IMR-90 (cell line): ENCODE results near the gene NAPB. TPM values are rescaled to one million over a fixed set of nuclear protein-coding genes. Genes with fewer than 3 reads are reported as not detected.

ENCODE experiments used
- ATAC-seq: fragments of 200-7000 bp; cut with Tn5 transposase; 2 replicates; pipeline ENCODE4 v1.9.1; 2020; ENCODE audit warnings: low read depth, mild to moderate bottlenecking, moderate library complexity
- BruUV-seq: library from RNA; stranded (reverse); fragments of 400-500 nt; replicated peaks from 2 replicates; lab custom pipeline; 2021; lab: Mats Ljungman, UMichigan
- CTCF ChIA-PET: fragments of 300-600 bp; formaldehyde crosslinking; extraction: SDS; loops from one replicate; lab custom pipeline; 2021; ENCODE audit warnings: antibody characterized with exemption; lab: Yijun Ruan, JAX
- POLR2A ChIA-PET: fragments of 300-600 bp; sonication (Branson Sonifier 250); formaldehyde crosslinking; loops from one replicate; lab custom pipeline; 2022; ENCODE audit warnings: antibody characterized with exemption; ENCODE audit not compliant: unreplicated experiment; lab: Charles Lee
- DNase-seq: peaks from one replicate; pipeline ENCODE4 v3.0.0; 2013
- H2AFZ ChIP-seq: replicated peaks from 2 replicates; pipeline ENCODE3; 2013; ENCODE audit warnings: low read length, mild to moderate bottlenecking; ENCODE audit not compliant: poor library complexity
- H2AK5ac ChIP-seq: 2 replicates; pipeline ENCODE4 v1.6.1; 2013; ENCODE audit warnings: low read depth, low read length, inconsistent platforms
- H2AK9ac ChIP-seq: replicated peaks from 2 replicates; pipeline ENCODE3; 2013; ENCODE audit warnings: mild to moderate bottlenecking, low read depth, low read length, moderate library complexity; ENCODE audit not compliant: poor library complexity
- H2BK120ac ChIP-seq: 2 replicates; pipeline ENCODE4 v1.6.1; 2013; ENCODE audit warnings: low read depth, low read length, inconsistent platforms
- H2BK15ac ChIP-seq: 3 replicates; pipeline ENCODE4 v1.6.1; 2013; ENCODE audit warnings: low read depth, low read length, inconsistent platforms
- H2BK20ac ChIP-seq: 2 replicates; pipeline ENCODE4 v1.6.1; 2013; ENCODE audit warnings: low read depth, mild to moderate bottlenecking, inconsistent platforms, low read length, moderate library complexity
- H2BK5ac ChIP-seq: 2 replicates; pipeline ENCODE4 v1.6.1; 2013; ENCODE audit warnings: mild to moderate bottlenecking, low read depth, low read length, inconsistent platforms; ENCODE audit not compliant: poor library complexity, severe bottlenecking
- H3K14ac ChIP-seq: replicated peaks from 2 replicates; pipeline ENCODE4 v1.6.1; 2013; ENCODE audit warnings: low read depth, low read length, inconsistent platforms
- H3K18ac ChIP-seq: 2 replicates; pipeline ENCODE4 v1.6.1; 2013; ENCODE audit warnings: low read depth, low read length, control low read depth
- H3K23ac ChIP-seq: 2 replicates; pipeline ENCODE4 v1.6.1; 2013; ENCODE audit warnings: low read depth, low read length, inconsistent platforms
- H3K27ac ChIP-seq: 2 replicates; pipeline ENCODE4 v1.5.1; 2013; ENCODE audit warnings: mild to moderate bottlenecking, control low read depth, low read length; ENCODE audit not compliant: insufficient read depth
- H3K27me3 ChIP-seq: 2 replicates; pipeline ENCODE4 v1.6.1; 2013; ENCODE audit warnings: low read length; ENCODE audit not compliant: control insufficient read depth, insufficient read depth
- H3K36me3 ChIP-seq: 2 replicates; pipeline ENCODE4 v1.6.1; 2013; ENCODE audit warnings: low read length, mixed read lengths; ENCODE audit not compliant: control insufficient read depth, insufficient read depth
- H3K4ac ChIP-seq: 2 replicates; pipeline ENCODE4 v1.6.1; 2013; ENCODE audit warnings: low read depth, low read length, inconsistent platforms
- H3K4me1 ChIP-seq: 2 replicates; pipeline ENCODE4 v1.6.1; 2013; ENCODE audit warnings: low read length, mixed read lengths; ENCODE audit not compliant: control insufficient read depth, insufficient read depth
- H3K4me2 ChIP-seq: 2 replicates; pipeline ENCODE4 v1.6.1; 2013; ENCODE audit warnings: low read depth, mild to moderate bottlenecking, control low read depth, low read length, moderate library complexity
- H3K4me3 ChIP-seq: 2 replicates; pipeline ENCODE4 v1.5.1; 2013; ENCODE audit warnings: low read depth, mild to moderate bottlenecking, control low read depth, low read length, moderate library complexity; ENCODE audit not compliant: insufficient read depth
- H3K56ac ChIP-seq: 2 replicates; pipeline ENCODE4 v1.6.1; 2013; ENCODE audit warnings: low read length, inconsistent platforms; ENCODE audit not compliant: insufficient read depth; ENCODE audit errors: extremely low read depth
- H3K79me1 ChIP-seq, 2 experiments: 2 replicates each; pipeline ENCODE4 v1.6.1; 2013; ENCODE audit warnings: low read length in 2 of 2, inconsistent platforms in 1 of 2, low read depth in 1 of 2
- H3K9ac ChIP-seq: 2 replicates; pipeline ENCODE4 v1.6.1; 2013; ENCODE audit warnings: low read depth, low read length, control low read depth
- H3K9me1 ChIP-seq: 2 replicates; pipeline ENCODE4 v1.6.1; 2013; ENCODE audit warnings: low read length, inconsistent platforms; ENCODE audit not compliant: insufficient read depth
- H3K9me3 ChIP-seq: 2 replicates; pipeline ENCODE4 v1.6.1; 2013; ENCODE audit warnings: low read length; ENCODE audit not compliant: control insufficient read depth, insufficient read depth
- H4K20me1 ChIP-seq: 2 replicates; pipeline ENCODE4 v1.6.1; 2013; ENCODE audit warnings: low read length, inconsistent platforms; ENCODE audit not compliant: insufficient read depth
- H4K5ac ChIP-seq: 2 replicates; pipeline ENCODE4 v1.6.1; 2013; ENCODE audit warnings: mild to moderate bottlenecking, low read depth, low read length, control low read depth
- H4K8ac ChIP-seq, 2 experiments: 2 replicates each; pipeline ENCODE4 v1.6.1; 2013; ENCODE audit warnings: low read depth in 2 of 2, low read length in 2 of 2, control low read depth in 1 of 2, inconsistent platforms in 1 of 2
- H4K91ac ChIP-seq: 2 replicates; pipeline ENCODE4 v1.6.1; 2013; ENCODE audit warnings: low read depth, low read length, inconsistent platforms; ENCODE audit not compliant: insufficient read depth
- CHD1 ChIP-seq: IDR thresholded peaks from 2 replicates; pipeline ENCODE4 v1.6.1; 2012; ENCODE audit warnings: low read depth, low read length, improper control_type of control experiment
- CTCF ChIP-seq: conservative IDR thresholded peaks from 2 replicates; pipeline ENCODE4 v1.5.1; 2012; ENCODE audit warnings: mild to moderate bottlenecking, low read depth, low read length, improper control_type of control experiment
- NFE2L2 ChIP-seq: fragments of 150-350 bp; IDR thresholded peaks from 2 replicates; pipeline ENCODE4 v1.6.1; 2016; ENCODE audit warnings: low read depth, mild to moderate bottlenecking, low read length
- WGBS, 2 experiments: methylation state at CpG; one replicate each; pipeline versions ENCODE4 v1.1.5 to v1.1.7; 2013; ENCODE audit warnings: missing lambda C conversion rate in 2 of 2; ENCODE audit not compliant: insufficient read length in 1 of 2; ENCODE audit errors: extremely low coverage in 2 of 2; 5-methylcytosine and 5-hydroxymethylcytosine counted together
- dilution Hi-C: fragments of 300-500 bp; cut with HindIII; formaldehyde crosslinking; loops from one replicate; pipeline ENCODE4 v1.14.3; 2018; ENCODE audit warnings: low sequenced_read_pairs; ENCODE audit not compliant: unreplicated experiment
- in situ Hi-C: fragments of 300-500 bp; cut with MboI; formaldehyde crosslinking; loops from 3 replicates; pipeline ENCODE4 v1.14.3; 2019; ENCODE audit warnings: low sequenced_read_pairs, inconsistent platforms, mixed read lengths
- intact Hi-C: fragments of 100-400 bp; cut with micrococcal nuclease; formaldehyde crosslinking; loops from 2 replicates; pipeline ENCODE4 v1.10.0; 2022
- polyA plus RNA-seq, 3 experiments: library from polyadenylated mRNA; depleted of rRNA; stranded (reverse); fragments of >200 nt; gene quantifications; 2 replicates each; pipeline ENCODE4 v1.2.3, GENCODE V29; 2012; ENCODE audit warnings: low replicate concordance in 1 of 3
- total RNA-seq: library from RNA; depleted of rRNA; stranded (reverse); fragments of >200 nt; gene quantifications from 2 replicates; pipeline ENCODE4 v1.2.3, GENCODE V29; 2012

Gene NAPB
- total and polyA plus RNA-seq, 2 of the 4 experiments (the other 2 are of a cell fraction), result 4.4 to 5.2 TPM

- H4K8ac ChIP-seq, result no peak overlapping the region
- H2AK9ac ChIP-seq, result no peak overlapping the region
- no peaks in the 10 kb centered on the region for H3K9me1 ChIP-seq
- H3K4me3 ChIP-seq, result no peak overlapping the region
- H3K4me2 ChIP-seq, result no peak overlapping the region
- no peaks in the 10 kb centered on the region for H3K36me3 ChIP-seq
- no TSS peak for BruUV-seq
- TF ChIP-seq CTCF, result no peak
- no peak for TF ChIP-seq CHD1
- no peak for TF ChIP-seq NFE2L2
- no peak overlapping the region for H3K9ac ChIP-seq
- dilution Hi-C loops, result no loop called here
- H2BK120ac ChIP-seq, result no peak overlapping the region
- H4K91ac ChIP-seq, result no peak overlapping the region
- in situ Hi-C loops, result loop anchor here (25.0 kb wide), 1 partner anchor 999 kb away; no protein-coding TSS in a partner anchor
- no peaks in the 10 kb centered on the region for H3K79me1 ChIP-seq
- ATAC-seq, result no peak
- no peak overlapping the region for H2AFZ ChIP-seq
- H2BK5ac ChIP-seq, result no peak overlapping the region
- no peak overlapping the region for H3K14ac ChIP-seq
- H3K56ac ChIP-seq, result no peak overlapping the region
- H4K20me1 ChIP-seq, result no peaks in the 10 kb centered on the region
- no peak for DNase-seq
- CTCF ChIA-PET, result no interaction called here
- no peak overlapping the region for H3K27ac ChIP-seq
- POLR2A ChIA-PET, result no interaction called here
- no peak overlapping the region for H3K18ac ChIP-seq
- H2AK5ac ChIP-seq, result no peak overlapping the region
- H2BK20ac ChIP-seq, result no peak overlapping the region
- H4K5ac ChIP-seq, result no peak overlapping the region
- no peaks in the 10 kb centered on the region for H3K9me3 ChIP-seq
- H3K27me3 ChIP-seq, result peaks cover 5% of the 10 kb centered on the region; the same call in 1 of the 2 replicates
- H3K4me1 ChIP-seq, result no peaks in the 10 kb centered on the region
- no peak overlapping the region for H2BK15ac ChIP-seq
- intact Hi-C loops, result no loop called here
- no peak overlapping the region for H3K23ac ChIP-seq
- 93% methylated on average over 3 of the region's 5 CpGs; no CpG with 5 or more reads in 1 of the 2 experiments for WGBS, 2 experiments
- H3K4ac ChIP-seq, result no peak overlapping the region
These were observed 84.8 kb downstream of the NAPB start for GRCh38 chr20:23336476-23336875.
